Neuron (in vitro differentiated cells): ENCODE measurements around the gene AIFM2.
"Not testable (repeated sequence)": the region's sequence is repeated elsewhere in the genome, so short reads cannot be mapped to it uniquely, and the experiment has no call there.

Experiments
- H2AFZ ChIP-seq: one replicate; pipeline ENCODE4 v1.6.1; 2013; ENCODE audit warnings: low read depth, mild to moderate bottlenecking, inconsistent platforms, low read length, moderate library complexity
- H3K27me3 ChIP-seq: one replicate; pipeline ENCODE4 v1.6.1; 2013; ENCODE audit warnings: low read length; ENCODE audit not compliant: insufficient read depth
- H3K36me3 ChIP-seq: one replicate; pipeline ENCODE4 v1.6.1; 2013; ENCODE audit warnings: low read length; ENCODE audit not compliant: insufficient read depth
- H3K4me1 ChIP-seq: one replicate; pipeline ENCODE4 v1.6.1; 2013; ENCODE audit warnings: low read length; ENCODE audit not compliant: insufficient read depth
- H3K4me3 ChIP-seq: 2 replicates; pipeline ENCODE4 v1.5.1; 2013; ENCODE audit warnings: mild to moderate bottlenecking, low read length, moderate library complexity
- H3K9me3 ChIP-seq: one replicate; pipeline ENCODE4 v1.6.1; 2013; ENCODE audit warnings: low read length

The AIFM2 gene

DNA sequence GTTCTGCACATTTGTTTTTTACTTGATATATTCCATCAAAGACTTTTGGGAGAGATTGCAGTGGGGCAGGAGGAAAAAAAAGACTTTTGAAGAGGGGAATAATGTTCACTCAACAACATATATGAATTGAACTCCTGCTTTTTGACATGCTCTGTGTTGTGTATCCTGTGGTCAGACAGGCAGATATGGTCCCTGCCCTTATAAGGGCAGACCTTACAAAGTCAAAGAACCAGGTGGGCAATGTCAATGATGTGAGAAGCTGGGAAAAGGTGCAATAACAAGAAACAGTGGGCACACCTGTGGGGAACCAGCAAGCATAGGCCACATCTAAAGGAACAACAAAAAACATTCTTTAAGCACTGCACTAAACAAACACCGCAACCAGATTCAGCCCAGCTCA is 8.2 kb downstream of the AIFM2 start:
- Histone ChIP-seq H3K4me1 (no peaks in the 10 kb centered on the region), H2AFZ (no peak overlapping the region), H3K9me3 (no peaks in the 10 kb centered on the region), H3K36me3 (no peaks in the 10 kb centered on the region), H3K27me3 (no peaks in the 10 kb centered on the region), H3K4me3 (no peak overlapping the region)

- Histone ChIP-seq H3K4me1 (no peaks in the 10 kb centered on the region), H2AFZ (no peak overlapping the region), H3K4me3 (no peak overlapping the region), H3K36me3 (no peaks in the 10 kb centered on the region), H3K9me3 (no peaks in the 10 kb centered on the region), H3K27me3 (no peaks in the 10 kb centered on the region)
Measured at GRCh38 chr10:70123817-70124216, 8.8 kb downstream of the AIFM2 start.

GRCh38 chr10:70123166-70123565 is 9.5 kb downstream of the AIFM2 start:
- not testable (repeated sequence) for H3K9me3 ChIP-seq, H3K27me3 ChIP-seq, H2AFZ ChIP-seq, H3K4me1 ChIP-seq, H3K36me3 ChIP-seq, H3K4me3 ChIP-seq

GRCh38 chr10:70122742-70123141 is 9.9 kb downstream of the AIFM2 start:
- no peaks in the 10 kb centered on the region for H3K27me3 ChIP-seq
- H3K4me1 ChIP-seq: no peaks in the 10 kb centered on the region
- no peak overlapping the region for H2AFZ ChIP-seq
- no peaks in the 10 kb centered on the region for H3K9me3 ChIP-seq
- H3K4me3 ChIP-seq: no peak overlapping the region
- H3K36me3 ChIP-seq: no peaks in the 10 kb centered on the region

- Histone ChIP-seq H3K36me3 (no peaks in the 10 kb centered on the region), H3K9me3 (no peaks in the 10 kb centered on the region), H3K4me3 (no peak overlapping the region)
Measured at GRCh38 chr10:70121281-70121949, 11.2 kb downstream of the AIFM2 start.

GRCh38 chr10:70120417-70120816 is 12.2 kb downstream of the AIFM2 start:
- H3K4me3 ChIP-seq: no peak overlapping the region
- H3K9me3 ChIP-seq: no peaks in the 10 kb centered on the region
- H3K36me3 ChIP-seq: no peaks in the 10 kb centered on the region
- no peaks in the 10 kb centered on the region for H3K4me1 ChIP-seq
- H3K27me3 ChIP-seq: no peaks in the 10 kb centered on the region
- no peak overlapping the region for H2AFZ ChIP-seq

More at GRCh38 chr10:70121281-70121949, 11.2 kb downstream of the AIFM2 start:
- Histone ChIP-seq H2AFZ (no peak overlapping the region), H3K27me3 (no peaks in the 10 kb centered on the region), H3K4me1 (no peaks in the 10 kb centered on the region)

DNA sequence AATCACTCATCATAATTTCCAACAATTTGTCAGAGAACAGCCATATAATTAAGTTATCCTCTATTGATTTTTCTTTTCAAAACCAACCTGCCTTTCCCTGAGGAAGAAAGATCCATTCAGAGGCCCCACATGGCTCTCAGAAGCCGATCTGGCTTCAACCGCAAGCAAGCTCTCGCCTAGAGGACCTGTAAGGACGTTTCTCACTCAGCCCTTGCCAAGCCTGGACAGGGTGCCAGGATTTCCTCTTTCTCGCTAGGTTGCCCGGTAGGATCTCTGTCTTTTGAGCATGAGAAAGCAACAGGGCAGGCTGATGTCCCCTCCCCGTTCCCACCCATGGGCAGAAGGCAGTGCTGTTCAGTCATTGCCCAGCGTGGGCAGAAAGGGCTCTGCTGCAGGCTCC is 13.0 kb downstream of the AIFM2 start:
- H3K9me3 ChIP-seq: no peaks in the 10 kb centered on the region
- H2AFZ ChIP-seq: no peak overlapping the region
- H3K36me3 ChIP-seq: no peaks in the 10 kb centered on the region
- no peak overlapping the region for H3K4me3 ChIP-seq
- no peaks in the 10 kb centered on the region for H3K27me3 ChIP-seq
- no peaks in the 10 kb centered on the region for H3K4me1 ChIP-seq

DNA sequence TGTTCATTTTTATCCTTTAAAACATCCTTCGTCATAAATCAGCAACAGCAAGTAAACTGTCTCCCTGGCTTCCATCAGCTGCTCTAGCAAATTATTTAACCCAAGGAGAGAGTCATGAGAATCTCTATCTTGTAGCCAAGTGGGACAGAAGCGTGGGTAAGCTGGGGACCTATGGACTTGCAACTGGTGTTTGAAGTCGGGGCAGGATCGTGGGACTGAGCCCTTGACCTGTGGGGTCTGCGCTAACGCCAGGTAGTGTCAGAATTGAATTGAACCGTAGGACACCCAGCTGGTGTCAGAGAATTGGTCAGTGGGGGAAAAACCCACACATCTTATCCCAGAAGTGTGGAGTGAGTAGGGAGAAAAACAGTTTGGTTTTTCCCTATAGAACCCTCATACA is 13.4 kb downstream of the AIFM2 start:
- H3K4me1 ChIP-seq: no peaks in the 10 kb centered on the region
- H3K4me3 ChIP-seq: no peak overlapping the region
- no peak overlapping the region for H2AFZ ChIP-seq
- no peaks in the 10 kb centered on the region for H3K27me3 ChIP-seq
- no peaks in the 10 kb centered on the region for H3K9me3 ChIP-seq
- H3K36me3 ChIP-seq: no peaks in the 10 kb centered on the region

DNA sequence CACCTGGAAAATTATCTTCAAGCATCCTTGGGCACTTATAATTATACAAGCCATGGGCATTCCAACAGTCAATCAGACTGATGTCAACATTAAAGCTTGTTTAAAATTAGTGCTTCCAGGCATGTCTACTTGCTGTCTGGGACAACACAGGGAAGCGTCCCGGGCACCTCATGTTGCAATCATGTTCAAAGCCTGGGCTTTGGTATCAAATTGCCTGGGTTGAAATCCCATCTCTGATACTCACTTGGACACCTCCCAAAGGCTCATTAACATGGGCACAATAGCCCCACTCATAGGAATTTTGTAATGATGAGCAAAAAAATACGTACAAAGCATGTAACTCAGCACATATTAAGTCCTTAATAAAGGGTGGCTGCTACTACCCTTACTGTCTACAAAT is 14.4 kb downstream of the AIFM2 start:
- Histone ChIP-seq H2AFZ (no peak overlapping the region), H3K9me3 (no peaks in the 10 kb centered on the region), H3K27me3 (no peaks in the 10 kb centered on the region), H3K36me3 (no peaks in the 10 kb centered on the region), H3K4me3 (no peak overlapping the region), H3K4me1 (no peaks in the 10 kb centered on the region)

DNA sequence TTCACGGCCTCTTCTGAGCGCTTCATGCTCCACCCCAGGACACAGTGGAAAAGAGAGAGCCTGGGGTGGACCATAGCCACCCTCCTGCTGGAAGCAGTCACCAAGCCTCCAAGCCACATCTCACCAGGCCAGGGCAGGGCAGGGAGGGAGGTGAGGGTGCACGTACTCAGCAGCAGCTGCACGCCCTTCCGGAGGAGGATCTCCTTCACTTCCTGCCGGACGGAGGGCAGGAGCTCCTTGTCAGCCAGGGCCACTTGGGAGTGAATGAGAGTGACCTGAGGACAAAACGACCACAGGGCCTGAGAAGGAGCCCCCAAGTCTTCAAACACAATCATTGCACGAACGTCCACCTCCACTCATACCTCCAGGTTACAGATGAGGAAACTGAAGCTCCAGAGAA is 15.0 kb downstream of the AIFM2 start:
- Histone ChIP-seq H2AFZ (no peak overlapping the region), H3K36me3 (peaks cover 4% of the 10 kb centered on the region), H3K27me3 (no peaks in the 10 kb centered on the region), H3K9me3 (no peaks in the 10 kb centered on the region), H3K4me3 (no peak overlapping the region), H3K4me1 (no peaks in the 10 kb centered on the region)

DNA sequence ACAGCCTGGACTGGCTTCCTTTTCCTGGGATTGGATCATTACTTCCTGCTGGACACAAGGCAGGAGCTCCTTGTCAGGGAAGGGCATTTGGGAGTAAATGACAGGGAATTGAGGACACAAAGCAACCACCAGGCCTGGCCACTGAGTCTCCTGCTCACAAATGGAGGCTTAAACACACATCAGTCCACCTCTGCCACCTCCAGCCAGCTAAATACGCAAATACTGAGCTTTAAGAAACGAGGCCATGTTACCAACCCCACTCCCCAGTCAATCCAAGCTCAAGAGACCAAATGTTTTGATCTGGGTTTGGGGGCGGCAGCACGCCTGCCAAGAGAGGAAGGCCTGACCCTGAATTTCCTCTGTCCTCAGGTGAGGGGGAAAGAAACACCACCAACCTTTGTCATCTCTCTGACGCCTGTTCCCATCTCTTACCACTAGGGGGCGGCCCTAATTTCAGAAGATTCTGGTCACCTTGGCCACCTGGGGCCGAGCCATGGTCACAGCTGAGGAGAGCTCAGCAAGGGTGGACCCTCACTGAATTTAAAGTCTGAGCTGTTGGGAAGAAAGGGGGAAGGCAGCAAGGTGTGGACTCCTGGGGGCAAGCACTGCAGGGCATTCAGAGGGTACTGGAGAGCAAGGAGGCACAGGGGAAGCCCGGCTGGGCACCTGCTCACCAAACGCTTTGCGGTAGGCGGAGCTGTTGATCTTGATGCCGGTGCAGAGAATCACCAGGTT is 16.5 kb downstream of the AIFM2 start:
- H3K36me3 ChIP-seq: peaks cover 18% of the 10 kb centered on the region

GRCh38 chr10:70114902-70115301 is 17.7 kb downstream of the AIFM2 start:
- Histone ChIP-seq H3K36me3 (peaks cover 23% of the 10 kb centered on the region), H3K4me1 (no peaks in the 10 kb centered on the region), H3K9me3 (no peaks in the 10 kb centered on the region)

More for the DNA sequence above, 16.5 kb downstream of the AIFM2 start:
- Histone ChIP-seq H3K4me3 (no peak overlapping the region), H3K4me1 (no peaks in the 10 kb centered on the region), H3K9me3 (no peaks in the 10 kb centered on the region), H2AFZ (no peak overlapping the region), H3K27me3 (no peaks in the 10 kb centered on the region)

DNA sequence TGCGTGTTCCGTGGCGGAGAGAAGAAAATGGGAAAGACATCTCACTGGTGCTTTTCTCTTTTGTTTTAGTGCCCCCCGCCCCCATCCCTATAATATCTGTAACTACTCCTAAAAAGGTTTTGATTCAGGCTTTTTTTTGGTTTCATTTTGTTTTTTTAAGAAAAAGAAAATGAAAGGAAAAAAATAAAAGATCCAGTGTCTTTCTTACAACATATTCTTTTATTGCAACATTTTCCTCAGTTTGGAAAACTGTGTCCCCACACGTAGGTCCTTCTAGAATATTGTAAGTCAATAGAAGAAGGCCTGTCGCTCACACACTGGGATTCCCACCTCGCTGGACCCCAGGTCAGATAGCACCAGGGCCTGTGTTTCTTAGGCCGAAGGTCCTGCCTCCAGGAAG is 20.6 kb downstream of the AIFM2 start:
- H3K27me3 ChIP-seq: no peaks in the 10 kb centered on the region
- H2AFZ ChIP-seq: no peak overlapping the region
- peaks cover 48% of the 10 kb centered on the region for H3K36me3 ChIP-seq
- no peaks in the 10 kb centered on the region for H3K9me3 ChIP-seq
- no peak overlapping the region for H3K4me3 ChIP-seq
- H3K4me1 ChIP-seq: no peaks in the 10 kb centered on the region

More at GRCh38 chr10:70114902-70115301, 17.7 kb downstream of the AIFM2 start:
- H3K27me3 ChIP-seq: no peaks in the 10 kb centered on the region
- no peak overlapping the region for H3K4me3 ChIP-seq
- no peak overlapping the region for H2AFZ ChIP-seq
